ENCODE results near the gene CDC20. TPM values are rescaled to one million over a fixed set of nuclear protein-coding genes. Genes with fewer than 3 reads are reported as not detected.
"Not testable (repeated sequence)": the region's sequence is repeated elsewhere in the genome, so short reads cannot be mapped to it uniquely, and the experiment has no call there.

Gene CDC20
- total RNA-seq, 1 experiment from 2014 or later, result 349 TPM

DNA sequence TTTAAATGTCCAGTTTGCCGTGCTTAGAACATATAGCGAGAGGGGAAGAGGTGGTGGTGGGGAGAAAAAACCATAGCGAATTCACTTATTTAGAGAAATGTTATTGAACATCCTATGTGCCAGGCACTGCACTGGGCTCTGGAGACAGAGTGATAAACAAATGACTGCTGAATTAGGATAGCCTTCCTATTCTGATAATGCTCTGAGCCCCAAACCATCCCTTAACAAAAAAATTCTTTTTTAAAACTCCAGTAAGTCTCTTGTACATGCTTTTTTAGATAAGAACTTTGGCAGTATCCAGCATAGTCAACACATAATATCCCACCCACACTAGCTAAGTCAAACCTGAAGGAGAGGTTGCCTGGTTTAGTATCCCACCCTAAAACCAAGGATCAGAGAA lies 39.4 kb downstream of the CDC20 start:
- H3K4me3 ChIP-seq (ENCODE audit: low read length), result no peak overlapping the region
- peaks cover 11% of the 10 kb centered on the region; the same call in 1 of the 2 replicates for H3K79me2 ChIP-seq (ENCODE audit: low read length)
- no peak overlapping the region for H3K27ac ChIP-seq (ENCODE audit: low read length)
- no peak for ATAC-seq
- H3K9me2 ChIP-seq (replicated peaks; ENCODE audit: low read length), result no peaks in the 10 kb centered on the region
- intact Hi-C loops (cut with micrococcal nuclease), result loop anchor here (5.0 kb wide), 1 partner anchor 171 kb away; no protein-coding TSS in a partner anchor
- no peaks in the 10 kb centered on the region for H3K27me3 ChIP-seq (ENCODE audit: low read length)
- no peak for DNase-seq
- no peaks in the 10 kb centered on the region for H4K20me1 ChIP-seq (ENCODE audit: low read length)
- H2AFZ ChIP-seq (ENCODE audit: low read length), result no peak overlapping the region
- peaks cover 22% of the 10 kb centered on the region for H3K4me1 ChIP-seq (ENCODE audit: insufficient read depth, low read length)
- no peak for TF ChIP-seq EZH2phosphoT487 (IDR thresholded peaks at IDR 0.05; ENCODE audit: borderline replicate concordance, low read length)
- no peak for TF ChIP-seq EZH2 (IDR thresholded peaks at IDR 0.05; ENCODE audit: low read length, unreplicated experiment)
- TF ChIP-seq, protein P1, sequence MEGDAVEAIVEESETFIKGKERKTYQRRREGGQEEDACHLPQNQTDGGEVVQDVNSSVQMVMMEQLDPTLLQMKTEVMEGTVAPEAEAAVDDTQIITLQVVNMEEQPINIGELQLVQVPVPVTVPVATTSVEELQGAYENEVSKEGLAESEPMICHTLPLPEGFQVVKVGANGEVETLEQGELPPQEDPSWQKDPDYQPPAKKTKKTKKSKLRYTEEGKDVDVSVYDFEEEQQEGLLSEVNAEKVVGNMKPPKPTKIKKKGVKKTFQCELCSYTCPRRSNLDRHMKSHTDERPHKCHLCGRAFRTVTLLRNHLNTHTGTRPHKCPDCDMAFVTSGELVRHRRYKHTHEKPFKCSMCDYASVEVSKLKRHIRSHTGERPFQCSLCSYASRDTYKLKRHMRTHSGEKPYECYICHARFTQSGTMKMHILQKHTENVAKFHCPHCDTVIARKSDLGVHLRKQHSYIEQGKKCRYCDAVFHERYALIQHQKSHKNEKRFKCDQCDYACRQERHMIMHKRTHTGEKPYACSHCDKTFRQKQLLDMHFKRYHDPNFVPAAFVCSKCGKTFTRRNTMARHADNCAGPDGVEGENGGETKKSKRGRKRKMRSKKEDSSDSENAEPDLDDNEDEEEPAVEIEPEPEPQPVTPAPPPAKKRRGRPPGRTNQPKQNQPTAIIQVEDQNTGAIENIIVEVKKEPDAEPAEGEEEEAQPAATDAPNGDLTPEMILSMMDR (conservative IDR thresholded peaks at IDR 0.05; ENCODE audit: low read depth, low read length), result no peak
- H3K9me3 ChIP-seq (ENCODE audit: low read length), result no peaks in the 10 kb centered on the region
- H3F3A ChIP-seq (ENCODE audit: low read length, unreplicated experiment), result peaks cover 4% of the 10 kb centered on the region
- H3K9ac ChIP-seq (ENCODE audit: low read length), result no peak overlapping the region
- CTCF ChIA-PET, result no interaction called here
- no peaks in the 10 kb centered on the region for H3K36me3 ChIP-seq (ENCODE audit: low read depth, low read length)
- no TSS peak for BruUV-seq (replicated peaks)
- no peak overlapping the region for H3K4me2 ChIP-seq (ENCODE audit: low read length)
- POLR2A ChIA-PET (ENCODE audit: unreplicated experiment), result no interaction called here

DNA sequence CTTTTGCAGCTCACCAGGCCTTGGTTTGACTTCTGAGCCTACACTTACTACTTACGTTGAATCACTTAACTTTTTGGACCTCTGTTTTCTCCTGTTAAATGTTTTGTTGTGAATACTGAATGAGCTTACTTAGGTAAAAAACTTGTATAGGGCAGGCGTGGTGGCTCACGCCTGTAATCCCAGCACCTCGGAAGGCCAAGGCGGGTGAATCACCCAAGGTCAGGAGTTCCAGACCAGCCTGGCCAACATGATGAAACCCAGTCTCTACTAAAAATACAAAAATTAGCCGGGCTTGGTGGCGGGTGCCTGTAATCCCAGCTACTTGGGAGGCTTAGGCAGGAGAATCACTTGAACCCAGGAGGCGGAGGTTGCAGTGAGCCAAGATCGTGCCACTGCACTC lies 41.7 kb downstream of the CDC20 start:
- intact Hi-C loops (cut with micrococcal nuclease); H3K4me2 ChIP-seq (ENCODE audit: low read length); H2AFZ ChIP-seq (ENCODE audit: low read length); H3K9me3 ChIP-seq (ENCODE audit: low read length); H3K9ac ChIP-seq (ENCODE audit: low read length); CTCF ChIA-PET; H3K27ac ChIP-seq (ENCODE audit: low read length); POLR2A ChIA-PET (ENCODE audit: unreplicated experiment); BruUV-seq (replicated peaks); H3F3A ChIP-seq (ENCODE audit: low read length, unreplicated experiment); H3K79me2 ChIP-seq (ENCODE audit: low read length); H3K27me3 ChIP-seq (ENCODE audit: low read length); DNase-seq; H4K20me1 ChIP-seq (ENCODE audit: low read length); H3K4me3 ChIP-seq (ENCODE audit: low read length); H3K9me2 ChIP-seq (replicated peaks; ENCODE audit: low read length); ATAC-seq: not testable (repeated sequence)
- Histone ChIP-seq H3K36me3 (ENCODE audit: low read depth, low read length) (peaks cover 16% of the 10 kb centered on the region), H3K4me1 (ENCODE audit: insufficient read depth, low read length) (peaks cover 15% of the 10 kb centered on the region)

DNA sequence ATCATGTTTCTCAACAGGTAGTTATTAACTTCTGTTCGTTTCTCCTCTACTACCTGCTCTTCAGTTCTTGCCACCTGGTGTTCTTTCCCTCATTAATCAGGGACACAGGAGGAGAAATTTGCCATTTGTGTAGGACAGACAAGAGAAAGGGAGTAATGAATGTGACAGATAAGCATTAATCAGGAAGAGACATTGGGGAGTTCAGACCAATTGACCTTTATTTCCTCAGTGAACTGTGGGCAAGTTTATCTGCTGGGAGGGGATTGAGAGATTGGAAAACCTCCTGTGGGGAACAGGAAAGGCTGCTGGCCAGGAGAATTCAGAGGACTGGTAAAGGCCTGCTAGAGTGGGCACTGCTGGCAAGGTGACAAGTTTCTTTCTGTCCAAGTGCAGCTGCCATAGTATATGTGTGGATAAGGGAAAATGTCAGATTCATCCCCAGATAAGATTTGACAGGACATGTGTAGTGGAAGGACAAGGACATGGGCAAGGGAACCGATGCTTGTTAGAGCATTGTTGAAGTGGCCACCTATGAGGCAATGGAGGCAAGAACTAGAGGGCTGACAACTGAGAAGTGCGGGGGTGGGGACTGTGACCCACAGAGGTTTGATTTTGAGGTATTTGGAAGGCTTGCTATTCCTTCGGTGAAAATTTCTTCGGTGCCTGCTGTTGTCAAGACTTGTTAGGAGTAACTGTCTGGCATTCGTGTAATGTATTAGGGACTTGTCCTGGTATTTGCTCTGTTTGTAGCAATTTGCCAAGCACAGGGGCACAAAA lies 43.5 kb downstream of the CDC20 start:
- ChIA-PET CTCF (no interaction called here), POLR2A (ENCODE audit: unreplicated experiment) (no interaction called here)
- no peak overlapping the region for H3K27ac ChIP-seq (ENCODE audit: low read length)
- intact Hi-C loops (cut with micrococcal nuclease), result no loop called here
- H3K9me2 ChIP-seq (replicated peaks; ENCODE audit: low read length), result no peaks in the 10 kb centered on the region
- no peaks in the 10 kb centered on the region for H3K4me1 ChIP-seq (ENCODE audit: insufficient read depth, low read length)
- H3K9ac ChIP-seq (ENCODE audit: low read length), result no peak overlapping the region
- no peaks in the 10 kb centered on the region for H3K27me3 ChIP-seq (ENCODE audit: low read length)
- no peak overlapping the region for H3K4me3 ChIP-seq (ENCODE audit: low read length)
- DNase-seq, result no peak
- no peaks in the 10 kb centered on the region for H3F3A ChIP-seq (ENCODE audit: low read length, unreplicated experiment)
- peaks cover 29% of the 10 kb centered on the region for H3K36me3 ChIP-seq (ENCODE audit: low read depth, low read length)
- ATAC-seq, result no peak
- no peak for TF ChIP-seq EZH2phosphoT487 (IDR thresholded peaks at IDR 0.05; ENCODE audit: borderline replicate concordance, low read length)
- TF ChIP-seq, protein P1 (conservative IDR thresholded peaks at IDR 0.05; ENCODE audit: low read depth, low read length), result no peak
- TF ChIP-seq EZH2 (IDR thresholded peaks at IDR 0.05; ENCODE audit: low read length, unreplicated experiment), result no peak
- BruUV-seq (replicated peaks), result no TSS peak
- 0 out of 2 replicates have a peak, but pooled peaks cover 4% of the 10 kb centered on the region for H3K79me2 ChIP-seq (ENCODE audit: low read length)
- H3K4me2 ChIP-seq (ENCODE audit: low read length), result no peak overlapping the region
- H2AFZ ChIP-seq (ENCODE audit: low read length), result no peak overlapping the region
- H4K20me1 ChIP-seq (ENCODE audit: low read length), result no peaks in the 10 kb centered on the region
- no peaks in the 10 kb centered on the region for H3K9me3 ChIP-seq (ENCODE audit: low read length)
